DOHH2 (cell line): Measurements from ENCODE around the gene TPCN1.

ENCODE experiments used
- H3F3A ChIP-seq: fragments of 200-600 bp; sonication (generic), shearing (Covaris generic); 2 replicates; pipeline ENCODE4 v1.6.0; 2016; ENCODE audit warnings: antibody characterized with exemption, mild to moderate bottlenecking; ENCODE audit not compliant: control insufficient read depth, insufficient read depth
- H3K27ac ChIP-seq: fragments of 200-600 bp; sonication (generic); 2 replicates; pipeline ENCODE4 v1.5.1; 2014; ENCODE audit warnings: low read depth, mild to moderate bottlenecking, low read length, moderate library complexity
- H3K27me3 ChIP-seq: fragments of 200-600 bp; sonication (generic); 2 replicates; pipeline ENCODE4 v1.6.1; 2014; ENCODE audit warnings: mild to moderate bottlenecking, low read length, mixed read lengths; ENCODE audit not compliant: control insufficient read depth
- H3K36me3 ChIP-seq: fragments of 200-600 bp; sonication (generic); 2 replicates; pipeline ENCODE4 v1.6.1; 2014; ENCODE audit warnings: mild to moderate bottlenecking, low read length, moderate library complexity, mixed read lengths; ENCODE audit not compliant: control insufficient read depth
- H3K4me1 ChIP-seq: fragments of 200-600 bp; sonication (generic); 2 replicates; pipeline ENCODE4 v1.6.1; 2014; ENCODE audit warnings: mild to moderate bottlenecking, low read length, mixed read lengths; ENCODE audit not compliant: control insufficient read depth
- H3K4me2 ChIP-seq: fragments of 200-600 bp; sonication (generic); 2 replicates; pipeline ENCODE4 v1.6.0; 2014; ENCODE audit warnings: mild to moderate bottlenecking, low read length, moderate library complexity
- H3K4me3 ChIP-seq: fragments of 200-600 bp; sonication (generic); 2 replicates; pipeline ENCODE4 v1.5.1; 2014; ENCODE audit warnings: mild to moderate bottlenecking, low read length, mixed read lengths
- H3K79me2 ChIP-seq: fragments of 200-600 bp; sonication (generic); 2 replicates; pipeline ENCODE4 v1.6.1; 2014; ENCODE audit warnings: mild to moderate bottlenecking, low read length, mixed read lengths; ENCODE audit not compliant: control insufficient read depth
- H3K9me2 ChIP-seq: fragments of 200-600 bp; sonication (generic); replicated peaks from 2 replicates; pipeline ENCODE4 v1.6.1; 2014; ENCODE audit warnings: mild to moderate bottlenecking, low read length, mixed read lengths; ENCODE audit not compliant: control insufficient read depth
- H3K9me3 ChIP-seq: fragments of 200-600 bp; sonication (generic); 2 replicates; pipeline ENCODE4 v1.6.1; 2014; ENCODE audit warnings: antibody characterized with exemption, low read length, mixed read lengths; ENCODE audit not compliant: control insufficient read depth, insufficient read depth
- H4K20me1 ChIP-seq: fragments of 200-600 bp; sonication (generic); 2 replicates; pipeline ENCODE4 v1.6.0; 2014; ENCODE audit warnings: low read depth, mild to moderate bottlenecking, antibody characterized with exemption, low read length, moderate library complexity; ENCODE audit not compliant: control insufficient read depth, insufficient read depth
- EZH2phosphoT487 ChIP-seq: fragments of 200-600 bp; sonication (generic); IDR thresholded peaks from 2 replicates; pipeline ENCODE4 v1.6.1; 2017; ENCODE audit warnings: borderline replicate concordance, mild to moderate bottlenecking, antibody characterized with exemption, low read length, moderate library complexity, mixed read lengths
- TF ChIP-seq, protein P1 (sequence below): fragments of 200-600 bp; sonication (generic); IDR thresholded peaks from one replicate; pipeline ENCODE4 v1.5.1; 2014; ENCODE audit warnings: antibody characterized with exemption, mild to moderate bottlenecking, low read depth, low read length; ENCODE audit not compliant: poor library complexity, severe bottlenecking

The TPCN1 gene

DNA sequence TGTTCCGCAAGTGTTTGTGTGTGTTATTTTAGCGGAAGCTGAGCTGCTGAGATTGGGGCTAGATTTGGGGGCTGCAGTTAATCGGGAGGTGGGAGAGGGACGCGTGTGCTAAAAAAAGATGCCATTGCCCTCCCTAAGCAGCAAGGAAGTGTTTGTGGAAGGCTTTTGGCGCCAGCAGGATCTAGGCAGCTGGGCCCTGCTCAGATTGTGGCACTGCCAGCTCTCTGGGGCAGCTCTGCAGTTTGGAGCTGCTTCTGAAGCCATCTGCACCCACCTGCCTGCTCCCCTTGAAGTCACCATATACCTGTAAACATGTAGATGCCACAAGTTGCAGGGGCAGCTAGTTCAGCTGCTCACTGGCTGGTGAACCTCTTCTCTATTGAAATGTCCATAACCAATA, 28.8 kb downstream of the TPCN1 start:
- Histone ChIP-seq H3K36me3 (peaks cover 79% of the 10 kb centered on the region), H3K9me2 (no peaks in the 10 kb centered on the region), H3K4me3 (no peak overlapping the region), H3K27me3 (no peaks in the 10 kb centered on the region), H3K4me1 (no peaks in the 10 kb centered on the region), H3K79me2 (peaks cover 40% of the 10 kb centered on the region), H3K27ac (no peak overlapping the region), H4K20me1 (peaks cover 4% of the 10 kb centered on the region; the same call in 1 of the 2 replicates), H3F3A (no peaks in the 10 kb centered on the region), H3K9me3 (no peaks in the 10 kb centered on the region), H3K4me2 (no peak overlapping the region)
- TF ChIP-seq EZH2phosphoT487 = no peak
- TF ChIP-seq, protein P1, sequence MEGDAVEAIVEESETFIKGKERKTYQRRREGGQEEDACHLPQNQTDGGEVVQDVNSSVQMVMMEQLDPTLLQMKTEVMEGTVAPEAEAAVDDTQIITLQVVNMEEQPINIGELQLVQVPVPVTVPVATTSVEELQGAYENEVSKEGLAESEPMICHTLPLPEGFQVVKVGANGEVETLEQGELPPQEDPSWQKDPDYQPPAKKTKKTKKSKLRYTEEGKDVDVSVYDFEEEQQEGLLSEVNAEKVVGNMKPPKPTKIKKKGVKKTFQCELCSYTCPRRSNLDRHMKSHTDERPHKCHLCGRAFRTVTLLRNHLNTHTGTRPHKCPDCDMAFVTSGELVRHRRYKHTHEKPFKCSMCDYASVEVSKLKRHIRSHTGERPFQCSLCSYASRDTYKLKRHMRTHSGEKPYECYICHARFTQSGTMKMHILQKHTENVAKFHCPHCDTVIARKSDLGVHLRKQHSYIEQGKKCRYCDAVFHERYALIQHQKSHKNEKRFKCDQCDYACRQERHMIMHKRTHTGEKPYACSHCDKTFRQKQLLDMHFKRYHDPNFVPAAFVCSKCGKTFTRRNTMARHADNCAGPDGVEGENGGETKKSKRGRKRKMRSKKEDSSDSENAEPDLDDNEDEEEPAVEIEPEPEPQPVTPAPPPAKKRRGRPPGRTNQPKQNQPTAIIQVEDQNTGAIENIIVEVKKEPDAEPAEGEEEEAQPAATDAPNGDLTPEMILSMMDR = no peak

DNA sequence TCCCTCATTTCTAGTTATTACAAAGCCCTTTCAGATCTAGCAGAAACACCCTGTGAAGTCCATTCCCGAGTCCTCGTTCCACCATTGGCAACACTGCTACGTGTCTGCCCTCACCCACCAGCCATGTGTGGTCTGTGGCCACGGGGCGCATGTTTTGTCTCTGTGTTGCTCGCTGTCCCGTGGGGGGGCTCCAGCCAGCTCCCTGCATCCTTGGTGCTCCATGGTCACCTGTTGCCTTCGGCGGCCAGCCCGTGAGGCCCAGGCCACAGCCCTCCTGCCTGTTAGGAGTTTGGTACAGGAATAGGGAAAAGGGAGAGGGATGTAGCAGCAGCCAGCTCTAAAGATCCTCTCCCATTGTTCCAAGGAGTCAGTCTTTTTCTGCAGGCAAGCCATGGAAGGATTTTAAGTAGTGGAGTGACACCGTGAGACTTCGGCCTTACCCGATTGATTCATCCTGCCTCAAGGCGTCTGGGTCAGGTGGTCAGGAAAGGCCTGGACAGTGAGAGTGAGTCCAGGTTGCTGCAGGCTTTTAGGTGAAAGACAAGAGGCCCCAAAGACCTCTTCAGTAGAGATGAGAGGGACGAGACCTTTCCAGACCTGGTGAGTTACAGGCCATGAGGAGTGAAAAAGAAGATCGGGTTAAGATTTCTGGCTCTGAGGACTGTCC, 30.3 kb downstream of the TPCN1 start:
- Histone ChIP-seq H3K9me2 (no peaks in the 10 kb centered on the region), H4K20me1 (peaks cover 4% of the 10 kb centered on the region; the same call in 1 of the 2 replicates), H3K36me3 (peaks cover 72% of the 10 kb centered on the region)

DNA sequence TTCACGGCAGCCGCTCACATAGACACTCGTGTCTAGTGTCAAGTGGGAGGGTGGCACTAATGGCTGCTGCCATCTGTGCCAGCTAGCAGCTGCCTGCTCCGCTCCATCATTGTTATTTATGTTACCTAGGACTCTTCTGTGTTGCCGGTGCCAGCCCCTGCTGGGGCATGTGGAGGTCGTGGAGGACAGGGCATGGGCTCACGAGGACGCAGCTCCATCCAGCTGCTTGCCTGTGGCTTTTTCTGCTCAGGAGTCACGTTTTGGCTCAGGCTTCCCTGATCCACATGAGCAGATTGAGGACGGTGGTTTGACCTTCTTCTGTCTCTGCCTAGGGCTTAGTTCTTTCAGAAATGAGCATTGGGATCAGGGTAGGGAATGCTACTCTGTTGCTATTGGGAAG, 31.2 kb downstream of the TPCN1 start:
- Histone ChIP-seq H3K9me2 (no peaks in the 10 kb centered on the region), H3K27ac (no peak overlapping the region), H3K79me2 (peaks cover 22% of the 10 kb centered on the region), H3F3A (0 out of 2 replicates have a peak, but pooled peaks cover 4% of the 10 kb centered on the region), H3K4me3 (no peak overlapping the region), H4K20me1 (peaks cover 4% of the 10 kb centered on the region; the same call in 1 of the 2 replicates), H3K36me3 (peaks cover 69% of the 10 kb centered on the region), H3K9me3 (no peaks in the 10 kb centered on the region), H3K27me3 (no peaks in the 10 kb centered on the region), H3K4me2 (no peak overlapping the region), H3K4me1 (no peaks in the 10 kb centered on the region)
- TF ChIP-seq, protein P1 = no peak
- TF ChIP-seq EZH2phosphoT487 = no peak

More for the DNA sequence above, 30.3 kb downstream of the TPCN1 start:
- TF ChIP-seq, protein P1 = no peak
- TF ChIP-seq EZH2phosphoT487 = no peak
- H3K4me3 ChIP-seq = no peak overlapping the region
- H3K4me1 ChIP-seq = no peaks in the 10 kb centered on the region
- H3K9me3 ChIP-seq = no peaks in the 10 kb centered on the region
- H3K27ac ChIP-seq = no peak overlapping the region
- peaks cover 30% of the 10 kb centered on the region for H3K79me2 ChIP-seq
- H3F3A ChIP-seq = 0 out of 2 replicates have a peak, but pooled peaks cover 4% of the 10 kb centered on the region
- H3K4me2 ChIP-seq = no peak overlapping the region
- H3K27me3 ChIP-seq = no peaks in the 10 kb centered on the region
